HG02852 (cell line): ENCODE measurements around the gene PLTP.

Source experiments
- ATAC-seq: cut with Tn5 transposase; IDR thresholded peaks from one replicate; pipeline ENCODE4 v1.9.1; 2021; ENCODE audit warnings: mild to moderate bottlenecking, moderate library complexity; ENCODE audit not compliant: unreplicated experiment

Gene PLTP

GRCh38 chr20:45850926-45851325 is 61.0 kb downstream of the PLTP start:
- ATAC-seq, result no peak

GRCh38 chr20:45850238-45850637 is 61.7 kb downstream of the PLTP start:
- no peak for ATAC-seq

- no peak for ATAC-seq
Measured at GRCh38 chr20:45848969-45849582, 62.9 kb downstream of the PLTP start.
